Measurements from ENCODE around the gene SPINK5. TPM values are rescaled to one million over a fixed set of nuclear protein-coding genes. Genes with fewer than 3 reads are reported as not detected.

Gene SPINK5
- total and polyA plus RNA-seq, 4 donors = 0.10 to 0.42 TPM; not detected in 2

DNA sequence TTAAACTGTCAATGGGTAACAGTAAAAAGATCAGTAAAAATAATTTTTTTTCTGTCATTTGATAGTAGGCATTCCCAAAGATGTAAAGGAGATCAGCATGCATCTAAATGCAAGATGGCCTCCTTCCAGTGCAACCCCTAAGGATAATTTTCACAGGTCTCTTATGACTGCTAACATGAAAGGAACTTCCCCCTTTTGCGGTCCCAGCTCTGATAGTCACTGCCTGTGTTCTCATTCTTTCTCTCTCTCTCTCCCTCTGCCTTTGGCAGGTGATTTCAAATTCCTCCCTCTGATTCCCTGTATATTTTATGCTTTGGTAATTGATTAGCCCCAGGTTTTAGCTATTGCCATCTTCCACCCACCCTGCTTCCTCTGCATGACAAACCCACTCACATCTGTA lies 113.4 kb downstream of the SPINK5 start:
- no peaks in the 10 kb centered on the region for H3K4me1 ChIP-seq (ENCODE audit: control insufficient read depth in 4 of 4, insufficient read depth in 4 of 4, low read length in 3 of 4)
- TF ChIP-seq HNF4G (IDR thresholded peaks at IDR 0.05) = no peak
- no peak for TF ChIP-seq NR2F2 (IDR thresholded peaks at IDR 0.05)
- TF ChIP-seq RAD21 (IDR thresholded peaks at IDR 0.05) = no peak
- TF ChIP-seq, protein P1, sequence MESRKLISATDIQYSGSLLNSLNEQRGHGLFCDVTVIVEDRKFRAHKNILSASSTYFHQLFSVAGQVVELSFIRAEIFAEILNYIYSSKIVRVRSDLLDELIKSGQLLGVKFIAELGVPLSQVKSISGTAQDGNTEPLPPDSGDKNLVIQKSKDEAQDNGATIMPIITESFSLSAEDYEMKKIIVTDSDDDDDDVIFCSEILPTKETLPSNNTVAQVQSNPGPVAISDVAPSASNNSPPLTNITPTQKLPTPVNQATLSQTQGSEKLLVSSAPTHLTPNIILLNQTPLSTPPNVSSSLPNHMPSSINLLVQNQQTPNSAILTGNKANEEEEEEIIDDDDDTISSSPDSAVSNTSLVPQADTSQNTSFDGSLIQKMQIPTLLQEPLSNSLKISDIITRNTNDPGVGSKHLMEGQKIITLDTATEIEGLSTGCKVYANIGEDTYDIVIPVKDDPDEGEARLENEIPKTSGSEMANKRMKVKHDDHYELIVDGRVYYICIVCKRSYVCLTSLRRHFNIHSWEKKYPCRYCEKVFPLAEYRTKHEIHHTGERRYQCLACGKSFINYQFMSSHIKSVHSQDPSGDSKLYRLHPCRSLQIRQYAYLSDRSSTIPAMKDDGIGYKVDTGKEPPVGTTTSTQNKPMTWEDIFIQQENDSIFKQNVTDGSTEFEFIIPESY (IDR thresholded peaks at IDR 0.05) = no peak
- TF ChIP-seq JUND (IDR thresholded peaks at IDR 0.05) = no peak
- no peak for TF ChIP-seq FOXA1 (IDR thresholded peaks at IDR 0.05)
- TF ChIP-seq FOXA2 (IDR thresholded peaks at IDR 0.05) = no peak
- TF ChIP-seq YY1 (IDR thresholded peaks at IDR 0.05) = no peak
- TF ChIP-seq EGR1 (IDR thresholded peaks at IDR 0.05; ENCODE audit: low read depth in 2 of 2) = no peak
- TF ChIP-seq, protein P2, sequence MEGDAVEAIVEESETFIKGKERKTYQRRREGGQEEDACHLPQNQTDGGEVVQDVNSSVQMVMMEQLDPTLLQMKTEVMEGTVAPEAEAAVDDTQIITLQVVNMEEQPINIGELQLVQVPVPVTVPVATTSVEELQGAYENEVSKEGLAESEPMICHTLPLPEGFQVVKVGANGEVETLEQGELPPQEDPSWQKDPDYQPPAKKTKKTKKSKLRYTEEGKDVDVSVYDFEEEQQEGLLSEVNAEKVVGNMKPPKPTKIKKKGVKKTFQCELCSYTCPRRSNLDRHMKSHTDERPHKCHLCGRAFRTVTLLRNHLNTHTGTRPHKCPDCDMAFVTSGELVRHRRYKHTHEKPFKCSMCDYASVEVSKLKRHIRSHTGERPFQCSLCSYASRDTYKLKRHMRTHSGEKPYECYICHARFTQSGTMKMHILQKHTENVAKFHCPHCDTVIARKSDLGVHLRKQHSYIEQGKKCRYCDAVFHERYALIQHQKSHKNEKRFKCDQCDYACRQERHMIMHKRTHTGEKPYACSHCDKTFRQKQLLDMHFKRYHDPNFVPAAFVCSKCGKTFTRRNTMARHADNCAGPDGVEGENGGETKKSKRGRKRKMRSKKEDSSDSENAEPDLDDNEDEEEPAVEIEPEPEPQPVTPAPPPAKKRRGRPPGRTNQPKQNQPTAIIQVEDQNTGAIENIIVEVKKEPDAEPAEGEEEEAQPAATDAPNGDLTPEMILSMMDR (IDR thresholded peaks at IDR 0.05; ENCODE audit: low read depth, low read length, missing input control) = no peak
- TF ChIP-seq TAF1 (conservative IDR thresholded peaks at IDR 0.05) = no peak
- TF ChIP-seq, protein P3, sequence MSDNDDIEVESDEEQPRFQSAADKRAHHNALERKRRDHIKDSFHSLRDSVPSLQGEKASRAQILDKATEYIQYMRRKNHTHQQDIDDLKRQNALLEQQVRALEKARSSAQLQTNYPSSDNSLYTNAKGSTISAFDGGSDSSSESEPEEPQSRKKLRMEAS (IDR thresholded peaks at IDR 0.05) = no peak
- TF ChIP-seq RXRA (IDR thresholded peaks at IDR 0.05) = no peak
- no peak for TF ChIP-seq HNF4A (conservative IDR thresholded peaks at IDR 0.05)
- TF ChIP-seq, protein P4, sequence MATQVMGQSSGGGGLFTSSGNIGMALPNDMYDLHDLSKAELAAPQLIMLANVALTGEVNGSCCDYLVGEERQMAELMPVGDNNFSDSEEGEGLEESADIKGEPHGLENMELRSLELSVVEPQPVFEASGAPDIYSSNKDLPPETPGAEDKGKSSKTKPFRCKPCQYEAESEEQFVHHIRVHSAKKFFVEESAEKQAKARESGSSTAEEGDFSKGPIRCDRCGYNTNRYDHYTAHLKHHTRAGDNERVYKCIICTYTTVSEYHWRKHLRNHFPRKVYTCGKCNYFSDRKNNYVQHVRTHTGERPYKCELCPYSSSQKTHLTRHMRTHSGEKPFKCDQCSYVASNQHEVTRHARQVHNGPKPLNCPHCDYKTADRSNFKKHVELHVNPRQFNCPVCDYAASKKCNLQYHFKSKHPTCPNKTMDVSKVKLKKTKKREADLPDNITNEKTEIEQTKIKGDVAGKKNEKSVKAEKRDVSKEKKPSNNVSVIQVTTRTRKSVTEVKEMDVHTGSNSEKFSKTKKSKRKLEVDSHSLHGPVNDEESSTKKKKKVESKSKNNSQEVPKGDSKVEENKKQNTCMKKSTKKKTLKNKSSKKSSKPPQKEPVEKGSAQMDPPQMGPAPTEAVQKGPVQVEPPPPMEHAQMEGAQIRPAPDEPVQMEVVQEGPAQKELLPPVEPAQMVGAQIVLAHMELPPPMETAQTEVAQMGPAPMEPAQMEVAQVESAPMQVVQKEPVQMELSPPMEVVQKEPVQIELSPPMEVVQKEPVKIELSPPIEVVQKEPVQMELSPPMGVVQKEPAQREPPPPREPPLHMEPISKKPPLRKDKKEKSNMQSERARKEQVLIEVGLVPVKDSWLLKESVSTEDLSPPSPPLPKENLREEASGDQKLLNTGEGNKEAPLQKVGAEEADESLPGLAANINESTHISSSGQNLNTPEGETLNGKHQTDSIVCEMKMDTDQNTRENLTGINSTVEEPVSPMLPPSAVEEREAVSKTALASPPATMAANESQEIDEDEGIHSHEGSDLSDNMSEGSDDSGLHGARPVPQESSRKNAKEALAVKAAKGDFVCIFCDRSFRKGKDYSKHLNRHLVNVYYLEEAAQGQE (IDR thresholded peaks at IDR 0.05) = no peak
- no peak for TF ChIP-seq GABPA (IDR thresholded peaks at IDR 0.05 in 1 of 2, conservative IDR thresholded peaks at IDR 0.05 in 1 of 2)
- no peaks in the 10 kb centered on the region for H3K36me3 ChIP-seq (ENCODE audit: control insufficient read depth in 4 of 4, insufficient read depth in 3 of 4, low read depth in 1 of 4, low read length in 3 of 4)
- no peak overlapping the region for H3K9ac ChIP-seq (ENCODE audit: low read depth in 1 of 2, low read length in 2 of 2)
- no peaks in the 10 kb centered on the region for H3K9me3 ChIP-seq (ENCODE audit: control insufficient read depth in 4 of 4, low read length in 3 of 4)
- H3K27me3 ChIP-seq (ENCODE audit: control insufficient read depth in 4 of 4, insufficient read depth in 4 of 4, low read length in 3 of 4) = no peaks in the 10 kb centered on the region
- H3K4me3 ChIP-seq (ENCODE audit: low read depth in 1 of 3, low read length in 3 of 3) = no peak overlapping the region
- 67% methylated on average over 1 of the region's 1 CpG for whole genome bisulfite sequencing
- DNase-seq (ENCODE audit: low spot score) = no peak
- no peak overlapping the region for H3K27ac ChIP-seq (ENCODE audit: low read depth in 1 of 2, low read length in 2 of 2)

DNA sequence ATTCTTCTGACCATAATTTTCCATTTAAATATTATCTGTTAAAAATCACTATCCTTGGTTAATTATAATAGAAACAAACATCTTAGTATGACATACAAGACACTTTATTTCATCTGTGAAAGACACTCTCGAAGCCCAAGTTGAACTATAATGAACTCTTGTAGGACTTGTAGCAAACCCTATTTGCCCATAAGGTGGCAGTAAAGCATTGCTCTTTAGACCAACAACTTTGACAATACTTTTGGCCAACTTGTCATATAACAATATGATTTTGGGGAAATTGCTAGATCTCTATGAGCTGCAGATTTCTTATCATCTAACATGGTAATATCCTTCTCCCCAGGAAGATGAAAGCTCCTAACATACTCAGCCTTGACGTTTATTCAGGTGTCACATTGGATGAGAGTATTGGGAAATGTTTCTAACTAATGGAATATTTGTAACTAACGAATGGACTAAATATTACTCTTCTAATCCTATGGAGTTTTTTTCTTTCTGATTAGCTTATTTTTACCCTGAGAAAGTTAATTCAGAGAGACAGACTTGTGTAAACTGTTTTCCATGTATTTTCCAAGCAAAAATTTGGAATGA lies 115.5 kb downstream of the SPINK5 start:
- 35% methylated on average over 3 of the region's 3 CpGs for WGBS
- Histone ChIP-seq H3K36me3 (ENCODE audit: control insufficient read depth in 4 of 4, insufficient read depth in 3 of 4, low read depth in 1 of 4, low read length in 3 of 4) (no peaks in the 10 kb centered on the region), H3K9ac (ENCODE audit: low read depth in 1 of 2, low read length in 2 of 2) (no peak overlapping the region), H3K4me3 (ENCODE audit: low read depth in 1 of 3, low read length in 3 of 3) (no peak overlapping the region), H3K9me3 (ENCODE audit: control insufficient read depth in 4 of 4, low read length in 3 of 4) (no peaks in the 10 kb centered on the region), H3K27me3 (ENCODE audit: control insufficient read depth in 4 of 4, insufficient read depth in 4 of 4, low read length in 3 of 4) (no peaks in the 10 kb centered on the region), H3K27ac (ENCODE audit: low read depth in 1 of 2, low read length in 2 of 2) (no peak overlapping the region), H3K4me1 (ENCODE audit: control insufficient read depth in 4 of 4, insufficient read depth in 4 of 4, low read length in 3 of 4) (no peaks in the 10 kb centered on the region)
- TF ChIP-seq RXRA (IDR thresholded peaks at IDR 0.05) = peak; percentile 68 to 84
- peak in 1 of 2 donors; percentile 16 for TF ChIP-seq HNF4A (conservative IDR thresholded peaks at IDR 0.05)
- TF ChIP-seq, protein P5, sequence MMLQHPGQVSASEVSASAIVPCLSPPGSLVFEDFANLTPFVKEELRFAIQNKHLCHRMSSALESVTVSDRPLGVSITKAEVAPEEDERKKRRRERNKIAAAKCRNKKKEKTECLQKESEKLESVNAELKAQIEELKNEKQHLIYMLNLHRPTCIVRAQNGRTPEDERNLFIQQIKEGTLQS (IDR thresholded peaks at IDR 0.05) = no peak
- no peak for TF ChIP-seq HNF4G (IDR thresholded peaks at IDR 0.05)
- TF ChIP-seq, protein P2 (IDR thresholded peaks at IDR 0.05; ENCODE audit: low read depth, low read length, missing input control) = peak; percentile 79
- peak; percentile 95 to 96 for TF ChIP-seq RAD21 (IDR thresholded peaks at IDR 0.05)
- DNase-seq (ENCODE audit: low spot score) = no peak
